A673 (cell line): ENCODE results near the gene TTC7B. TPM values are rescaled to one million over a fixed set of nuclear protein-coding genes. Genes with fewer than 3 reads are reported as not detected.
"Not testable (repeated sequence)": the region's sequence is repeated elsewhere in the genome, so short reads cannot be mapped to it uniquely, and the experiment has no call there.

Experiments
- BruUV-seq: library from RNA; stranded (reverse); fragments of 400-500 nt; replicated peaks from 2 replicates; lab custom pipeline; 2021; lab: Mats Ljungman, UMichigan
- CTCF ChIA-PET: fragments of 300-600 bp; sonication (Branson Sonifier 250); formaldehyde crosslinking; loops from one replicate; lab custom pipeline; 2022; ENCODE audit warnings: antibody characterized with exemption; lab: Charles Lee
- POLR2A ChIA-PET: fragments of 300-600 bp; sonication (Branson Sonifier 250); formaldehyde crosslinking; loops from one replicate; lab custom pipeline; 2022; ENCODE audit warnings: antibody characterized with exemption; ENCODE audit not compliant: low non-redundant PET; lab: Charles Lee
- DNase-seq: peaks from one replicate; pipeline ENCODE4 v3.0.0-alpha.2; 2015; ENCODE audit warnings: low spot score
- H3K27ac ChIP-seq: fragments of 200-600 bp; sonication (generic); 2 replicates; pipeline ENCODE4 v1.5.1; 2016; ENCODE audit warnings: mixed run types, low read depth, mild to moderate bottlenecking, mixed read lengths, antibody characterized with exemption, low read length; ENCODE audit not compliant: poor library complexity, severe bottlenecking
- H3K27me3 ChIP-seq: fragments of 200-600 bp; sonication (generic); replicated peaks from 2 replicates; pipeline ENCODE4 v1.6.1; 2017; ENCODE audit warnings: mixed run types, low read depth, mild to moderate bottlenecking, mixed read lengths, antibody characterized with exemption, low read length; ENCODE audit not compliant: insufficient read depth, poor library complexity
- H3K36me3 ChIP-seq: fragments of 200-600 bp; sonication (generic); 2 replicates; pipeline ENCODE4 v1.6.1; 2016; ENCODE audit warnings: mixed run types, mild to moderate bottlenecking, mixed read lengths, antibody characterized with exemption, low read length; ENCODE audit not compliant: insufficient read depth, poor library complexity, severe bottlenecking
- H3K4me1 ChIP-seq: fragments of 200-600 bp; sonication (generic); 2 replicates; pipeline ENCODE4 v1.6.1; 2017; ENCODE audit warnings: mixed run types, mild to moderate bottlenecking, mixed read lengths, antibody characterized with exemption, low read length; ENCODE audit not compliant: insufficient read depth, poor library complexity, severe bottlenecking
- H3K4me3 ChIP-seq: fragments of 200-600 bp; sonication (generic); 2 replicates; pipeline ENCODE4 v1.5.1; 2016; ENCODE audit warnings: low read depth, mixed run types, mild to moderate bottlenecking, mixed read lengths, low read length; ENCODE audit not compliant: poor library complexity, severe bottlenecking
- H3K9me3 ChIP-seq: fragments of 200-600 bp; sonication (generic); 2 replicates; pipeline ENCODE4 v1.6.1; 2016; ENCODE audit warnings: mixed run types, low read depth, mild to moderate bottlenecking, mixed read lengths, antibody characterized with exemption, low read length; ENCODE audit not compliant: poor library complexity, severe bottlenecking
- EZH2 ChIP-seq: fragments of 200-600 bp; sonication (generic); IDR thresholded peaks from 2 replicates; pipeline ENCODE4 v1.6.1; 2017; ENCODE audit warnings: borderline replicate concordance, low read depth, mild to moderate bottlenecking, mixed read lengths, antibody characterized with exemption, low read length; ENCODE audit not compliant: poor library complexity, severe bottlenecking
- intact Hi-C: fragments of 100-400 bp; cut with micrococcal nuclease; formaldehyde crosslinking; loops from one replicate; pipeline ENCODE4 v1.10.0; 2022; ENCODE audit not compliant: unreplicated experiment
- total RNA-seq: library from RNA; stranded (reverse); gene quantifications from 2 replicates; pipeline ENCODE4 v1.2.3, GENCODE V29; 2021
- TF ChIP-seq, protein P1 (sequence below): fragments of 300-800, 200-600 bp; sonication (generic); conservative IDR thresholded peaks from 2 replicates; pipeline ENCODE4 v1.5.1; 2017; ENCODE audit warnings: low read depth, mild to moderate bottlenecking, antibody characterized with exemption, low read length, moderate library complexity, mixed read lengths

Gene TTC7B
- total RNA-seq, 1 experiment from 2014 or later: 39.2 TPM

DNA sequence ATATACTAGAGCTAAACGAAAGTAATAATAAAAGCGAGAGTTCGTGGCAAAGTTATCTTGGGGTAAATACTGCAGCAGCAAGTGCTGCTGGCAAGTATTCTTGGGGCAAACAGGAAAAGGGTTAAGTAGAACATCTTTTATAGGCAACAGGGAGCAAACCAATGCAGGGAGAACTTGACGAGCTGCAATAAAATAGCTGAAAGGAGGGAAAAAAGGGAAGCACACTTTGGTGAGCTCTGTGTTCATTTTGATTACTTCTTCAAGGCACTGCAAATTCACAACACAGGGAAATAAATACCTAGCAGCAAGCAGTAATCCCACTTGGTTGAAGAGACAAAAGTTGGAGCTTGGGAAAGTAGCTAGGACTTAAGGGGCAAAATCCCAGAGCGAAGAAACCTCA lies 42.3 kb upstream of the TTC7B start:
- no peak for DNase-seq
- TF ChIP-seq, protein P1, sequence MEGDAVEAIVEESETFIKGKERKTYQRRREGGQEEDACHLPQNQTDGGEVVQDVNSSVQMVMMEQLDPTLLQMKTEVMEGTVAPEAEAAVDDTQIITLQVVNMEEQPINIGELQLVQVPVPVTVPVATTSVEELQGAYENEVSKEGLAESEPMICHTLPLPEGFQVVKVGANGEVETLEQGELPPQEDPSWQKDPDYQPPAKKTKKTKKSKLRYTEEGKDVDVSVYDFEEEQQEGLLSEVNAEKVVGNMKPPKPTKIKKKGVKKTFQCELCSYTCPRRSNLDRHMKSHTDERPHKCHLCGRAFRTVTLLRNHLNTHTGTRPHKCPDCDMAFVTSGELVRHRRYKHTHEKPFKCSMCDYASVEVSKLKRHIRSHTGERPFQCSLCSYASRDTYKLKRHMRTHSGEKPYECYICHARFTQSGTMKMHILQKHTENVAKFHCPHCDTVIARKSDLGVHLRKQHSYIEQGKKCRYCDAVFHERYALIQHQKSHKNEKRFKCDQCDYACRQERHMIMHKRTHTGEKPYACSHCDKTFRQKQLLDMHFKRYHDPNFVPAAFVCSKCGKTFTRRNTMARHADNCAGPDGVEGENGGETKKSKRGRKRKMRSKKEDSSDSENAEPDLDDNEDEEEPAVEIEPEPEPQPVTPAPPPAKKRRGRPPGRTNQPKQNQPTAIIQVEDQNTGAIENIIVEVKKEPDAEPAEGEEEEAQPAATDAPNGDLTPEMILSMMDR: no peak
- no peak for TF ChIP-seq EZH2
- Histone ChIP-seq H3K4me1 (no peaks in the 10 kb centered on the region), H3K27ac (no peak overlapping the region), H3K36me3 (no peaks in the 10 kb centered on the region), H3K9me3 (no peaks in the 10 kb centered on the region), H3K4me3 (no peak overlapping the region), H3K27me3 (no peaks in the 10 kb centered on the region)
- BruUV-seq: no TSS peak
- CTCF ChIA-PET: no interaction called here
- intact Hi-C loops: no loop called here
- POLR2A ChIA-PET: no interaction called here

DNA sequence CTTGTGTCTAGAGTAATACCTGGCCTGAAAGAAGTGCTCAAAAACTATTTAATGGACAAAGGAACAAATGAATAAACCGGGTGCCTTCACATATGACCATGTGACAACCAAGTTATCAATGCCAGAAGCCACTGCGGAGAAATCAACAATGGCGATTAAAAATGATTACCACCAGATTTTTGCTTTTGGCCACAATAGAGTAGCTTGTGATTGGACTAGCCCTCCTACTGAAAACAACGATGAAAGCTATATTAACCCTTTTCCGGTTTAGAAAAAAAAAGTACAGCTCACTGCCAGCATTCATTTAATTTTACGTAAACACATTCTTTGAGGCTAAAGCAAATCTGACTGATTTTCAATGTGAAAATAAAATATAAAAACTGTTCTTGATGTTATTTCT lies 41.6 kb upstream of the TTC7B start:
- Histone ChIP-seq H3K27me3 (no peaks in the 10 kb centered on the region), H3K9me3 (no peaks in the 10 kb centered on the region), H3K4me3 (no peak overlapping the region), H3K36me3 (no peaks in the 10 kb centered on the region), H3K27ac (no peak overlapping the region), H3K4me1 (no peaks in the 10 kb centered on the region)
- intact Hi-C loops: no loop called here
- no peak for DNase-seq
- no TSS peak for BruUV-seq
- TF ChIP-seq, protein P1: no peak
- no peak for TF ChIP-seq EZH2
- ChIA-PET POLR2A (no interaction called here), CTCF (no interaction called here)

GRCh38 chr14:90856115-90856514 lies 39.9 kb upstream of the TTC7B start:
- H3K27ac ChIP-seq, H3K4me3 ChIP-seq, H3K27me3 ChIP-seq, H3K9me3 ChIP-seq, DNase-seq, H3K36me3 ChIP-seq, H3K4me1 ChIP-seq, intact Hi-C loops, CTCF ChIA-PET, POLR2A ChIA-PET, BruUV-seq: not testable (repeated sequence)

DNA sequence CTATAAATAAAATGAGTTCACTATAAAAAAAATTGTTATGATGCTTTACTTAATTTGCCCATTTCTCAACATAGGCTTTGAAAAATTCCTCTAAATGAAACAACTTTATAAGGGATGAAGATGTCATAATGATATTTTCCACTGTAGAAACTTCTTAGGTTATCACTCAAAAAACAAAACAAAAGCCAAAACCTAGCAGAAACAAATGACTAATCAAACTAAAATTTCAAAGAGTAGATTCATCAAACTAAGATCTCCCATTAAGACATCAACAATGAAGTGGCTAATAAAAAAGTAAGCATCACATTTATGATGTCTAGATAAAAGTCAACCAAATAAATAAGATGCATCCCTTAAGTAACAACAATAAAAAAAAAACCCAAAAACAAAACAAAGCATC lies 36.9 kb upstream of the TTC7B start:
- CTCF ChIA-PET: no interaction called here
- POLR2A ChIA-PET: no interaction called here
- intact Hi-C loops: no loop called here
- no peak overlapping the region for H3K27ac ChIP-seq
- no TSS peak for BruUV-seq
- DNase-seq: no peak
- TF ChIP-seq EZH2: no peak
- TF ChIP-seq, protein P1: no peak
- no peaks in the 10 kb centered on the region for H3K4me1 ChIP-seq
- H3K36me3 ChIP-seq: no peaks in the 10 kb centered on the region
- no peaks in the 10 kb centered on the region for H3K27me3 ChIP-seq
- H3K9me3 ChIP-seq: no peaks in the 10 kb centered on the region
- H3K4me3 ChIP-seq: no peak overlapping the region
